Measurements from ENCODE around the gene ABAT. TPM values are rescaled to one million over a fixed set of nuclear protein-coding genes. Genes with fewer than 3 reads are reported as not detected.
"Not testable (repeated sequence)": the region's sequence is repeated elsewhere in the genome, so short reads cannot be mapped to it uniquely, and the experiment has no call there.

ABAT gene
- total RNA-seq, 3 donors from 2014 or later, result 12.1 to 25.5 (median 16.5) TPM

DNA sequence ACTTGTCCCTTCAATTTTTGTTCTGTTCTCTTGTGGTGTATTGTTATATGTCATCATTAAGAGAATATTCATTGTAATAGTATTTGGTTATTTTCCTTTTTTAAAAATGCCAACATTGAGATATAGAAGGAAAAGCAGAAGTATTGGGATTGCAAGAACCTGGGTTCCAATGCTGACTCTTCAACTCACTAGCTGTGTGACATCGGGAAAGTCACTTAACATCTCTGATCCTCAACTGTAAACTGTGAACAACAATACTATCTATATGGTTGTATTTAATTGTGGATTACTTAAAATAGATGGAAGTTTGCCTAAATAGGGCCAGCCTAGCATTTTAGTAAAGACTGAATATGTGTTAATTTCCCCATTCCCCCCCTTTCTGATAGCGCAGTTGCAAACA, 67.2 kb downstream of the ABAT start:
- H3K36me3 ChIP-seq (ENCODE audit: low read depth), result no peaks in the 10 kb centered on the region
- intact Hi-C loops (cut with DNase I, micrococcal nuclease), result no loop called here
- no peak overlapping the region for H3K4me3 ChIP-seq
- H3K4me1 ChIP-seq (ENCODE audit: low read depth), result peaks cover 5% of the 10 kb centered on the region
- TF ChIP-seq, protein P1, sequence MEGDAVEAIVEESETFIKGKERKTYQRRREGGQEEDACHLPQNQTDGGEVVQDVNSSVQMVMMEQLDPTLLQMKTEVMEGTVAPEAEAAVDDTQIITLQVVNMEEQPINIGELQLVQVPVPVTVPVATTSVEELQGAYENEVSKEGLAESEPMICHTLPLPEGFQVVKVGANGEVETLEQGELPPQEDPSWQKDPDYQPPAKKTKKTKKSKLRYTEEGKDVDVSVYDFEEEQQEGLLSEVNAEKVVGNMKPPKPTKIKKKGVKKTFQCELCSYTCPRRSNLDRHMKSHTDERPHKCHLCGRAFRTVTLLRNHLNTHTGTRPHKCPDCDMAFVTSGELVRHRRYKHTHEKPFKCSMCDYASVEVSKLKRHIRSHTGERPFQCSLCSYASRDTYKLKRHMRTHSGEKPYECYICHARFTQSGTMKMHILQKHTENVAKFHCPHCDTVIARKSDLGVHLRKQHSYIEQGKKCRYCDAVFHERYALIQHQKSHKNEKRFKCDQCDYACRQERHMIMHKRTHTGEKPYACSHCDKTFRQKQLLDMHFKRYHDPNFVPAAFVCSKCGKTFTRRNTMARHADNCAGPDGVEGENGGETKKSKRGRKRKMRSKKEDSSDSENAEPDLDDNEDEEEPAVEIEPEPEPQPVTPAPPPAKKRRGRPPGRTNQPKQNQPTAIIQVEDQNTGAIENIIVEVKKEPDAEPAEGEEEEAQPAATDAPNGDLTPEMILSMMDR (IDR thresholded peaks at IDR 0.05), result no peak
- ATAC-seq (no peak), DNase-seq (no peak)
- no peaks in the 10 kb centered on the region for H3K9me3 ChIP-seq

DNA sequence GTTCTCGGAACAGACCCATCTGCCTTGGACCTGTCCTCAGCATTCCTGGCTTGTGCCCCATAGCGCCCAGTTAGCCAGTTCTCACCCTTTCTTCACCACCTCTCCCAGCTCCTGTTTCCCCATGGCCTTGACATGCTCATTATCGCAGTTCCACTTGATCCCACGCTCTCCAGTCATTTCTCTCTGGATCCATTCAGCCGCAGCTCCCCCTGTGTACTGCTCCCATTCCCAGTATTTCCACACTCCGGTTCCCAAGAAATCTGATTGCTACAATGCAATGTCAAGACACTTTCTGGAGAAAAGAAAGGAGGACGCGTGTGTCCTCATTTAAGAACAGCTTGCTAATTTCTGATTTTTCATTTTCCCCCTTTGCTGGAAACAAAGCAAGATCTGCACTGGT, 67.7 kb downstream of the ABAT start:
- no peaks in the 10 kb centered on the region for H3K36me3 ChIP-seq (ENCODE audit: low read depth)
- peaks cover 5% of the 10 kb centered on the region for H3K4me1 ChIP-seq (ENCODE audit: low read depth)
- ATAC-seq, result no peak
- no peak for DNase-seq
- no peak overlapping the region for H3K4me3 ChIP-seq
- TF ChIP-seq, protein P1 (IDR thresholded peaks at IDR 0.05), result no peak
- H3K9me3 ChIP-seq, result no peaks in the 10 kb centered on the region
- intact Hi-C loops (cut with DNase I, micrococcal nuclease), result no loop called here

DNA sequence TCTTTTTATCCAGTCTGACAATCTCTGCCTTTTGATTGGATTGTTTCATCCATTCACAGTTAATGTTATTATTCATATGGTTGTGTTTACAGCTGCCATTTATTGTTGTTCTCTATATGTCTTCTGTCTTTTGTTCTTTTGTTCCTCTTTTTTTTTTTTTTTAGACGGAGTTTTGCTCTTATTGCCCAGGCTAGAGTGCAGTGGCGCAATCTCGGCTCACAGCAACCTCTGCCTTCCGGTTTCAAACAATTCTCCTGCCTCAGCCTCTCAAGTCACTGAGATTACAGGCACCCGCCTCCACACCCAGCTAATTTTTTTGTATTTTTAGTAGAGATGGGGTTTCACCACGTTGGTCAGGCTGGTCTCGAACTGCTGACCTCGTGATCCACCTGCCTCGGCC, 74.5 kb downstream of the ABAT start:
- DNase-seq; intact Hi-C loops (cut with DNase I, micrococcal nuclease); H3K4me3 ChIP-seq; H3K9me3 ChIP-seq; H3K4me1 ChIP-seq (ENCODE audit: low read depth); ATAC-seq; H3K36me3 ChIP-seq (ENCODE audit: low read depth): not testable (repeated sequence)

DNA sequence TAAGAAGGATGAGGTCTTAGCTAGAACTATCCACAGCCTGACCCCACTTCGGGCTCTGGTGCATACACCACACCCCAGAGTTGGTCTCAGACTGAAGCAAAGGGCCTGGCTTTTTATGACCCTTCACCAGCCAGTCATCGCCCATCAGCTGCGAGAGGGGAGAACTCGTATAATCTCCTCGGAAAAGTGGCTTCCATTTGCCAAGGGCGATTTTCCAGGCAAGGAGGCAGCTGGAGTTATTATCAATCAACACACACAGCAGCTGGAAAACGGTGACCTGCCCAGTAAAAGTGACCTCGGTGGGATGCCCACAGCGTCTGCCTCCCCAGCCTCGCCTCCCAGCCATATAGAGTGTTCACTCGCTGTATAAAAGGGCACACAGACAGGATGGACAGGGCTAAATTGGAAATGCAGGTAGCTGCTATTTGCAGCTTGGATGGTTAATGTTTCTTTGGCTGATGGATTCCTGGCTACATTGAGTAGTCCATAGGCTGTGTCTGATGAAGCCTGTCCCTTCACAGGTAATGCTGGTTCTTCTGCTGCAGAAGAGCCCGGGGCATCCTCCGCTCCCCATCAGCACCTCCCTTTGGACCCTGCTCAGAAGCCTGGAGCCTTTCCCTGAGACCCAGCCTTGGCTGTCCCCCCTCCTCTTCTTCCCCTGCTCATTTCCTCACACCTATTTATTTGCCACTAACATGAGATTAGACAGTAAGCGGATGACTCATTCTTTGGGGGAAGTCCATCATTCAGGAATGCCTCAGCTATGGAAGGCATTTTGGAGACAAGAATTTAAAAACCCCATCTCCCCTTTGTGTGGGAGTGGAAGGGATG, 77.3 kb downstream of the ABAT start:
- Histone ChIP-seq H3K4me1 (ENCODE audit: low read depth) (no peaks in the 10 kb centered on the region), H3K36me3 (ENCODE audit: low read depth) (no peaks in the 10 kb centered on the region), H3K9me3 (no peaks in the 10 kb centered on the region), H3K4me3 (no peak overlapping the region)
- TF ChIP-seq, protein P1 (IDR thresholded peaks at IDR 0.05), result no peak
- intact Hi-C loops (cut with DNase I, micrococcal nuclease), result no loop called here
- DNase-seq (no peak), ATAC-seq (no peak)

DNA sequence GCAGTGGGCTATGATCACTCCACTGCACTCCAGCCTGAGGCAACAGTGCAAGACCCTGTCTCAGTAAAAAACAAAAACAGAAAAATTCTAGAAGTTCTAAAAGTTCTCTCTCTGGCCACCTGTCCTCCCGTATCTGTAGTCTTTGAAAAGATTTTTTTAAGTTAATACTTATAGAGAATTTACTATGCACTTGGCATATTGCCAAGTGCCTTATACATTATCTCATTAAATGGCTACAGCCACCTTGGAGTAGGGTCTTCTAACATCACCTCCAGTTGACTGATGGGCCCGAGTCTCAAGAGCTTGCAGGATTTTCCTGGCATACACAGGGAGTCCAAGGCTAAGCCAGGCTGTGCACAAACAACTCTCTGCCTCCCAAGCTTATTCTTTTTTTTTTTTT, 78.3 kb downstream of the ABAT start:
- Histone ChIP-seq H3K4me3 (no peak overlapping the region), H3K4me1 (ENCODE audit: low read depth) (no peaks in the 10 kb centered on the region), H3K9me3 (no peaks in the 10 kb centered on the region), H3K36me3 (ENCODE audit: low read depth) (no peaks in the 10 kb centered on the region)
- ATAC-seq (no peak), DNase-seq (no peak)
- intact Hi-C loops (cut with DNase I, micrococcal nuclease), result no loop called here
- TF ChIP-seq, protein P1 (IDR thresholded peaks at IDR 0.05), result no peak

DNA sequence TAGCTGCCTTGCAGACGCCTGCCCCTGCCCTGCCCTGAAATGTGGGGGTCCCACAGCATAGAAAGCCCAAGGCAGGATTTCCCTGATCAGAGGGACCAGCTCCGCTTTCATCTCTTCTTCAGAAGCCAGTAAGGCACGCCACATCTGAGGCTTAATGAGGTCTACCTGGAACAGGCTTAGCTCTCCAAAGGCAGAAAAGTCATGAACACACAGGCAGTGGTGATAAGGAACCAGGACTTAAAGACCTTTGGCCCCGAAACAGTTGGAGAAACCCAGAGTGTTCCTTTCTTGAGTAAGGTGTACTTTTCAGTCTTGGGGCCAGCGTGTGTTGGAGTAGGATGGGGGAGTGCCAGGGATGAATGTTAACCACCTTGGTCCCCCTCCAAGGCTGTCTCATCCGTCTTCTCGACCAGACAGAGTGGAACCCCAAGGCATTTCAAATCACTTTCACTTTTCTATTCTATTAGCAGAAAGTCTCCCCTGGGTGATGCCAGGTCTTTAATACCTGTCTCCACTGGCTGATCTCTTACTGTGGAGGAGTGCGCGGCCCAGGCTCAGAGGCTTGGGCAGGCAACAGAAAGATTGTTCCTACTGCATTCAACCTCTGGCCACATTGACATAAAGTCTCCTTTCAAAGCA, 79.1 kb downstream of the ABAT start:
- TF ChIP-seq, protein P1 (IDR thresholded peaks at IDR 0.05), result no peak
- no peak for ATAC-seq
- H3K36me3 ChIP-seq (ENCODE audit: low read depth), result no peaks in the 10 kb centered on the region
- H3K4me1 ChIP-seq (ENCODE audit: low read depth), result no peaks in the 10 kb centered on the region
- no peaks in the 10 kb centered on the region for H3K9me3 ChIP-seq
- no peak for DNase-seq
- intact Hi-C loops (cut with DNase I, micrococcal nuclease), result no loop called here
- no peak overlapping the region for H3K4me3 ChIP-seq
